HG03442 (cell line): ENCODE data around the gene FOSB.
A peak's percentile ranks its signal among the peaks of the same experiment; 100 is the strongest.

Experiments
- ATAC-seq: cut with Tn5 transposase; IDR thresholded peaks from one replicate; pipeline ENCODE4 v1.9.1; 2021; ENCODE audit warnings: mild to moderate bottlenecking, moderate library complexity; ENCODE audit not compliant: unreplicated experiment

The FOSB gene

DNA sequence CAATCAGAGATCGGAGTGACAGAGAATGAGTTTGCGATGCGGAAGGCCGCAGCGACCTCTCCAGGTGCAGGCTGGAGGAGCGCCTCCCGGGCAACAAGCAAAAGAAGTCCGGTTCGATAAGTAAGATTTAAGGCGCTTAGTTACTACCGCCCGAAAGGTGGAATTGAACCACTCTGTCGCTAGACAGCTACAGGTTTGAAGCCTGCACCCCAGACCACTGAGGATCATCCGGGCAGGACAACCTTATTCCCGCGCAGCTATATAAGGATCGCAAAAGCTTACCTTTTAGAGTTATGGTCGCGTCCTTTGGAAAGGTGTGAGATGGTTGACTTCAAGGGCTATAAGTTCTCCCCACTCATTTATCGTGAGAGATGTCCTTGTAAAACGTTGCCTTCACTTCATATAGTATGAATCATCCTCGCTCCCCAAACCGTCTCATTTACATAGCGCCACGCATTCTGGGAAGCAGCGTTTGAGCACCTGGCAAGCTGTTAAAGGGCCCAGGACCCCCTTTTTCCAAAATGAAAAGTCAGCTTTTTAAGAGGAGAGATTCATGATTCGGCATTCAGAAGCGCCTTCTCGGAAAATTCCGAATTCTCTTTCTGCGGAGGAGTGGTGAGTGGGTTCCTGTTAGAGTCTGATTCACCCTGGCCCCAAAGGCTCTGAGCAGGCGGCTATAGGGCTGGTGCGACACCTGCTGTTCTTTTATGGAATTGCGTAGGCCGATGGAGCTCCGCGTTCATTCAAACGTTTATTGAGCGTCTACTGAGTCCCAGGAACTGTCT is 10.8 kb downstream of the FOSB start:
- ATAC-seq = peak; percentile 74

- ATAC-seq = no peak
Measured at GRCh38 chr19:45483033-45483432, 15.2 kb downstream of the FOSB start.

DNA sequence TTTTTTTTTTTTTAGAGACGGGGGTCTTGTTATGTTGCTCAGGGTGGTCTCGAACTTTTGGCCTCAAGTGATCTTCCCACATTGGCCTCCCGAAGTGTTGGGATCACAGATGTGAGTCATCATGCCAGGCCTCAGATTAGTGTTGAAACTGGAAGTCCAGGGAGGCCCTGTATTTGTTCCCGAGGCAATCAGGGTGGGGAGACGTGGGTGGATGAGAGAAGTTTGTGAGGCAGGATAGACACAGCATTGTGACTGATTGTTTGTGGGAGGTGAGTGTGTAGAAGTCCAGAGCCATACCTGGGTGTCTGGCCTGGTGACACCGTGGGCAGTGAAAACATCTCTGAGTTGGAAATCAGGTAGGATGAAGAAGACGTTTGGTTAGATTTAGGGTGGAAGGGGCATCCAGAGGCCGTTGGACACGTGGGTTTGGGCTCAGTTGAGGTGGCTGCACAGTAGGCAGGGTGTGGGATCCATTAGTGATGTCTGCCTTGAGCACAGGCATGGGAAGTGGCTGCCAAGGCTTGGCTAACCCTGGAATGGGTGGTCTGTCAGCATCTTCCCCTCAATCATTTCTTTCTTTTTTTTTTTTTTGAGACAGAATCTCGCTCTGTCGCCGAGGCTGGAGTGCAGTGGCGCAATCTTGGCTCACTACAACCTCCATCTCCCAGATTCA is 16.6 kb downstream of the FOSB start:
- ATAC-seq = no peak

DNA sequence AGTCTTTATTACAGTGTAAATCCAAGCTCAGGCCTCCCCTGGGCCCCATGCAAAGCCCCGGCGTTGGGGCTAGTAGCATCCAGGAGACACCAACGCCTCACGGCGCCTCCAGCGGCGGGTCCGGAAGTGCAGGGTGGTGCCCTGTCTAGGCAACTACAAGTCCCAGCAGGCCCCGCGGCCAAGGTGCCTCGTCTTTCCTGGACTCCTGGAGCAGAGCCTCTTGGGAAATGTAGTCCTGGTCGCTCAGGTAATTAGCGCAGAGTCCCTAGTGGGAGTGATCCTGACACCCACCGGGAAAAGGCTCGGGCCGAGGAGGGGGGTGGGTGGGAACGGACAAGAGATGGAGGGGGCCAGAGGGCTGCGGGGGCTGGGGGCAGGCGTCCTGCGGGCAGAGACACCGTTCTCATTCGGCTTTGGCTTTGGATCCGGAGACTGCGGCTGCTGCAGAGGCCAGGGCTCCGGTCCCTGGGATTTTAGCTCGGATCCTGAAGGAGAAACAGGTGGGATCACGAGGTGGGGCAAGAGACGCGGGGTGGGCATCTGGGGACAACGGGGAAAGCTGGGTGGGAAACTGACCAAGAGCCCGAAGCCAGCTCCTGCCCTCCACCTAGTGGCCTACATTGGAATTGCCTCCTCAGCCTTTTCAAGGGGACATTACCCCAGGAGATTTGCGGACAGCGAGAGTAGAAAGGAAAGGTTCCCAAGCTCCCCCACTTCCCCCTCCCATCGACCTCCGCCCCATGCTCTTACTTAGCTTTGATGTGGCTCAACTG is 17.7 kb downstream of the FOSB start:
- peak; percentile 93 for ATAC-seq

- no peak for ATAC-seq
Measured at GRCh38 chr19:45488708-45489107, 20.9 kb downstream of the FOSB start.

- no peak for ATAC-seq
Measured at GRCh38 chr19:45489216-45489855, 21.5 kb downstream of the FOSB start.

GRCh38 chr19:45492137-45492626 is 24.4 kb downstream of the FOSB start:
- ATAC-seq = no peak

- ATAC-seq = no peak
Measured at GRCh38 chr19:45492627-45493470, 25.1 kb downstream of the FOSB start.

DNA sequence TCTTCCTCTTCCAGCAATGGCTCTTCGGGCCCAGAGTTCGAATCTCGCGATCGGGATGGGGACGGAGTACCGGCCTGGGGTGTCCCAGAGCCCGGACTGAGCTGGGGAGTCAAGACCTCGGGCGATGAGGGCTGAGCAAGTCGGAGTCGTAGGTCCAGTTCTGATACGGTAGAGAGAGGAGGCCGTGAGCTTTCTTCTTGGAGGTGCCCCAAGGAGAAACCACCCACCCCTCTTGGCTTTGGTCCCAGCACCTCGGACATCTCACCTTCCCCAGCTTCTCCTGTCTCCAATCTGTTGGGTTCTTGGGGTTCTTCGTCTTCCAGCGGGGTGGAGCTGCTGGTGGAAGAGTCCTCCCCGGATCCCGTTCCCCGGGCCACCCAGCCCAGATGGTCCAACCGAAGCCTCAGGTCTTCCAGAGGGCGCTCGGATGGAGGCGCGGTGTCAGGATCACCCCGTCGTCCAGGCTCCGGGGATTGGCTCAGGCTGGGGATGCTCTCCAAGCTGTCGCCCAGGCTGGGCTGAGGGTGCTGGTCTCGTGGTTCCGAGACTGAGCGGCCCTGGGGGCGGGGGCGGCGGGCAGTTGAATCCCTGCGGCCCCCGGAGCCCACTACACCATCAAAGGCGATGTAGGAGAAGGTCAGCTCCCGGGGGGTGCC is 26.6 kb downstream of the FOSB start:
- ATAC-seq = no peak

DNA sequence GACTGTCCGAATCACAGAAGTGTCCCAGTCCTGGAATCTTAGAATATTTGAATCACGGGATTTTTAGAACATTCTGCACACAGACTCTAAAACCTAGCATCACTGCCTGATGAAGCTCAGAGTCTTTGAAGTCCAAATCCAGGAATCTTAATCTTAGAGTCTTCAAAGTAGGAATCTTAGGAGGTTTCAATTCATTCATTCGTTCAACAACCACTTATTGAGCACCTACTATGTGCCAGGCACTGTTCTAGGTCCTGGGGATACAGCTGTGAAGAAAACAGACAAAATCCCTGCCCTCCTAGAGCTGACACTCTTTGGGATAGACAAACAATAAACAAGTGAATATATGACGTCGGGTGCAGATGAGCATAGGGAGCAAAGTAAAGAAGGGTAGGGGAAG is 27.4 kb downstream of the FOSB start:
- no peak for ATAC-seq

GRCh38 chr19:45496349-45496953 is 28.7 kb downstream of the FOSB start:
- ATAC-seq = peak; percentile 5

- no peak for ATAC-seq
Measured at GRCh38 chr19:45497791-45498190, 30.0 kb downstream of the FOSB start.

- no peak for ATAC-seq
Measured at GRCh38 chr19:45498411-45499195, 30.8 kb downstream of the FOSB start, which contains the start of gene PPM1N. TSS of gene PPM1N (plus strand) at chr19:45498443. CDS start at chr19:45498473, 30 bp downstream.

GRCh38 chr19:45499196-45500180 is 31.7 kb downstream of the FOSB start:
- ATAC-seq = no peak

- ATAC-seq = no peak
Measured at GRCh38 chr19:45500918-45501729, 33.3 kb downstream of the FOSB start.

DNA sequence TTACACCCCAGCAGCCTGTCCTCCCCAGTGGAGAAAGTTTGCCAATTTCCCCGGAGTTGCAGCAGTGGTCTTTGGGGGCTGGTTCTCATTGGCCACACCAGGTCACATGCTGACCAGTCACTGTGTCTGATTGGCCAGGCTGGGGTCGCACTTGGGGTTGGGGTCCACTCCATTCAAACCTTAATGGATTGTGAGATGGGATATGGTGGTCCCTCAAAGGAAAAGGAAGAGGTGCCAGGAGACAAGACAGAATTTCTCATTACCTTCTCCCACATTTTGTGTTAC is 33.9 kb downstream of the FOSB start:
- no peak for ATAC-seq

GRCh38 chr19:45502111-45502510 is 34.3 kb downstream of the FOSB start:
- ATAC-seq = no peak
